Suprapubic skin (tissue), 4 donors: ENCODE results near the gene MRPL40.

ENCODE experiments used
- CTCF ChIP-seq, 2 donors: fragments of 200-600 bp in 1 of 2; fragments of 450-650 bp in 1 of 2; sonication (generic) in 1 of 2; IDR thresholded peaks; one replicate each; pipeline ENCODE4 v1.5.1; 2016 to 2019; ENCODE audit warnings: antibody characterized with exemption in 2 of 2, mild to moderate bottlenecking in 1 of 2, moderate library complexity in 1 of 2
- EP300 ChIP-seq: sonication (generic); formaldehyde crosslinking; IDR thresholded peaks from one replicate; pipeline ENCODE4 v1.6.1; 2017; ENCODE audit warnings: antibody characterized with exemption
- POLR2A ChIP-seq, 2 donors: fragments of 450-650 bp; IDR thresholded peaks; one replicate each; pipeline ENCODE4 v1.6.1; 2017; ENCODE audit warnings: antibody characterized with exemption in 2 of 2, mild to moderate bottlenecking in 2 of 2, moderate library complexity in 2 of 2
- POLR2AphosphoS5 ChIP-seq, 3 donors: sonication (generic); formaldehyde crosslinking; IDR thresholded peaks; one replicate each; pipeline ENCODE4 v1.6.1; 2017; ENCODE audit warnings: antibody characterized with exemption in 3 of 3

- no peak for TF ChIP-seq POLR2AphosphoS5 (IDR thresholded peaks at IDR 0.05)
- TF ChIP-seq CTCF (IDR thresholded peaks at IDR 0.05), result no peak
- TF ChIP-seq POLR2A (IDR thresholded peaks at IDR 0.05), result no peak
- no peak for TF ChIP-seq EP300
Measured at GRCh38 chr22:19419464-19420178, 12.7 kb upstream of the MRPL40 start.
